OCI-LY1 (cell line): ENCODE measurements around the gene DAPK2.

Experiments
- CTCF ChIP-seq: fragments of 200-600 bp; sonication (generic), shearing (Covaris generic); IDR thresholded peaks from 2 replicates; pipeline ENCODE4 v1.5.1; 2017; ENCODE audit warnings: mild to moderate bottlenecking, antibody characterized with exemption, low read length, moderate library complexity, mixed read lengths
- EZH2 ChIP-seq: fragments of 200-600 bp; sonication (generic), shearing (Covaris generic); IDR thresholded peaks from 2 replicates; pipeline ENCODE4 v1.8.0; 2017; ENCODE audit warnings: borderline replicate concordance, mixed run types, mild to moderate bottlenecking, antibody characterized with exemption, low read length, moderate library complexity, mixed read lengths

- TF ChIP-seq CTCF, result no peak
- no peak for TF ChIP-seq EZH2
Observed at GRCh38 chr15:63986185-63986680, 60.1 kb downstream of the DAPK2 start.
